HG03520 (cell line): ENCODE results near the gene KIRREL3.

Experiments used
- ATAC-seq: cut with Tn5 transposase; IDR thresholded peaks from one replicate; pipeline ENCODE4 v1.9.1; 2021; ENCODE audit warnings: mild to moderate bottlenecking, moderate library complexity; ENCODE audit not compliant: unreplicated experiment

KIRREL3 gene

DNA sequence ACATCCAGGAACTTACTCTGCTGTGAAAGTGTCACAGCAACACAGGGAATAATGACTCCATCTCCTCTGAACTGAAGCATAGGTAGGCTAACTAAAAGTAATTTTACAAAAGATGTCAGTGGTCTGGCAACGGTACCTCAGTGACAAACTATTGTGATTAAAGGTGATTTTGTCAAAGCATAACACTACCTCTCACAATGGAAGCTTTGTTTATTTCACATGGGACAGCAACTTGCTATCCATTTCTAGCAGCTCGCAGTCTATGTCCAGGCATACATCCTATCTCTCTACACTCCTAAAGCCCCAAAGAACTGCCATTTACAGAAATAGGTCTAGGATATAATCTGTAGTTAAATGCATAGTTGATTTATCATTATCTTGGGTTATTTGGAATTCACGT is 163.0 kb downstream of the KIRREL3 start:
- ATAC-seq: no peak

- ATAC-seq: no peak
Observed at GRCh38 chr11:126834573-126834972, 166.0 kb downstream of the KIRREL3 start.

DNA sequence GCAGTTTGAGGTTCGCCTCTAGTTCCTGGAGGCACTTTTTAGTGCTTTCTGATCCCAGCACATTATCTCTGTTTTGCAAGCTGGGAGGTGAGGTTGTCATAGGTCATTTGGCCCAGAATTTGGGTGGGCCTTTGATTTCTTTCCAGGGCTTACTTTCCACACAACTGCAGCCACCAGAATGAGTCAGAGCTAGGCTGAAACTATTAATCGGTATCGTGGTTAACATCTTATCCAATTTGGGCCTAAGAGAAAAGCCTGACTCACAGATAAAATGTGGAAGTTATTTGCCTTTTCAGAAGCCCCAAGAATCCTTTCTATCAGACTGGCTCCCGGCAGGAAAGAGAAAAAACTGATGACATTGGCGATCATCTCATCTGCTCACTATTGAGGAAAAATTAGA is 166.4 kb downstream of the KIRREL3 start:
- no peak for ATAC-seq

GRCh38 chr11:126833065-126833464 is 167.5 kb downstream of the KIRREL3 start:
- ATAC-seq: no peak

DNA sequence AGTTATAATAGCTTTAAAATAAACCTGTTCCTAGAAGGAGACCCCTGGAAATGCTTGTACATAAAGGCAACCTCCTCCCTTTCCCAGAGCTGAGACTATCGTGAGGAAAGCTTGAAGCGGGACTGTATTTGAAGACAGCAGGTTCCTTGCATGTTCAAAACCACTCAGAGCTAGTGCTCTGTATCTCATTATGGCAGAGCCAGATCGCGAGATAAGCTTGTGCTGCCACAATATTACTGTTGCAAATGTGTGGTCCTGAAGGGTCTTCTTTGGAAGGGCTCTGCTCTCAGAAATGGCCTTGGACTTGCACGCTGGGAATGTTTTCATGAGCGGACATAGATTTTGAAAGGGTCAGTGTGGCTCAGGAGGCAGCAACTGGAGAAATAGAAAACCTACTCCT is 168.2 kb downstream of the KIRREL3 start:
- ATAC-seq: no peak

- ATAC-seq: no peak
Observed at GRCh38 chr11:126830216-126830806, 170.3 kb downstream of the KIRREL3 start.

- no peak for ATAC-seq
Observed at GRCh38 chr11:126829716-126830115, 170.9 kb downstream of the KIRREL3 start.

- no peak for ATAC-seq
Observed at GRCh38 chr11:126824035-126824607, 176.4 kb downstream of the KIRREL3 start.

- ATAC-seq: no peak
Observed at GRCh38 chr11:126823274-126823673, 177.3 kb downstream of the KIRREL3 start.

- ATAC-seq: no peak
Observed at GRCh38 chr11:126821827-126822226, 178.7 kb downstream of the KIRREL3 start.

GRCh38 chr11:126819194-126819593 is 181.4 kb downstream of the KIRREL3 start:
- ATAC-seq: no peak

GRCh38 chr11:126817523-126818450 is 182.8 kb downstream of the KIRREL3 start:
- no peak for ATAC-seq

GRCh38 chr11:126817096-126817495 is 183.5 kb downstream of the KIRREL3 start:
- no peak for ATAC-seq

DNA sequence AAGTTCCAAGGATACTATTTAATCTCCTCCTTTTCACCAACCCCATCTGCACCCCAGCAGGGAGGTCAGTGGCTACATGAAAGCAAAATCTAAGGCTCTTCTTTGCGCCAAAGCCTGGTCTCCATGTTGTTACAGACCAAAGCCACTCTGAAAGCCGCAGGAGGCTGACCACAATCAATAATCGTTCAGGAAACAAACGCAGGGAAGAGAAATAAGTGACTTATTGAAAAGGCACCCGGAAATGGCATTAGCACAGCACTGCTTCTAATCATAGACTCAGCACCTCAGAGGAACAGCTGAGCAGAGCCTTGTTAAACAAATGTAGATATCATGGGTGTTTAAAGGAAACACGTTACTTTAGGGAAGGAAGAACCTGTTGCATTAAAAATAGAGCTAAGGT is 183.9 kb downstream of the KIRREL3 start:
- no peak for ATAC-seq

DNA sequence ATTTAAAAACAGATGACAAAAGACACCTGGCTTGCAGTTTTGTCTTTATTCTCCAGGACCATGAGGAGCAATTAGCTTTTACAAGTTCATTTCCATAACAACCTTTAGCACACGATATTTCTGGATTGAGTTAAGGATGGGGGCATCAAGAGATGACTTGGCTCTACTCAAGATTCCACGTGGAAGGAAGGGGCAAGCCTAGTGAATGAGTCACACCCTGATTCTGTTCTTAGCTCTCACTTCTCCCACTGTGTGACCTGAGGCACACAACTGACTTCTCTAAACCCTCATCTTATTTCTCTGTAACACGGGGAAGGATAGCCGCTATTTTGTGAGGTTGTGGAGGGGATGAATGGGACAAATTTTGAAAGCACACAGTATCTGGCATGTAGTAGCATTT is 185.5 kb downstream of the KIRREL3 start:
- ATAC-seq: no peak

DNA sequence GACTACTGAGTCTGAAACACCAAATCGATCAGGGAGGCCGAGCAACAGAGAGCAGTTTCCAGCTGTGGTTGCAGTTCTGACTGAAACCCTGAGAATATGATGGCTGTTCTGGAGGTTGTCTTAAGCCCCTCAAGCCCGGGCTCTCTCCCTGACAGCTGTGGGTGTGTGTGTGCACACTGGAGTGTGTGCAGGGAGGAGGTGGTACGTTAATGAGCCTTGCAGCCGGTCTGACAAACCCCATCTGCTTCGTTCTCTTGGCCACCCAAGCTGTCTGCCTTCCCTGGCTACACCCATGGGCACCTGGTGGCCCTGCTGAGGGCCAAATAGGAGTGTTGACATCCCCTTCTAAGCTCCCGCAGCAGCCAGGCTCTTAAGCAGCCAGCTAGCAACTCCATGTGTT is 189.8 kb downstream of the KIRREL3 start:
- no peak for ATAC-seq

DNA sequence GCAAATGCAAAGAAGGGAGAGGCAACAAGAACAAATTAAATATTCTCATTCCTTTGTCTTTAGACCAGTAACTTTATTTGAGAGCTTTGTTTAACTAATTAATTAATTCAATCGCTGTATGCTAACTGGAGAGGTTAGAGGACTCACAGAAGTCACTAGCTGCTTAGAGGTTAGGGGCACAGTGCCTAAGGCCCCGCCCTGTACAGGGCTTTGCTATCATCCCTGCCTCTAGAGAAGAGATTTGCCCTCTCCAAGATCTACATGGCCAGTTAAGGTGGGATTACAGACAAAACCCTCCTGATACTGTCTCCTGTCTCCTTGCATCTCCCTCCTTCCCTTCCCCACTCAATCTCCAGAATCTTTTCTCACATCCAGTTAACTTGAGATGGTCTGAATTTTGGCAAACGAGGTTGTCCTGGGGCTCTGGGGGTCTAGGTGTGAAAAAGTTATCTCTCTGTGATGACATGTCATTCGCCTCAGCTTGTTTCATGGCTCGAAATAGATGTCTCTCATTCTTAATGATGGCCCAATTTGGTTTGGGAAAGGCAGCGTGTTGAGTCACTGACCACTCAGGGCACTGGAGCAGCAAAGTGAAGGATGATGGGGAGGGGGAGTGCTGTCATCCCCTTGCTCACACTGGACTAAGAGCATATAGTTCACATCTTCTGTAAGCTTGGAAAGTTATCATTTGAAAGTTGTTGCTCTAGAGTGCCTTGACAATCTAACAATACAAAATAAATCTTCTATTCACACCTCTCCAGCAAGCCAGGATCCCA is 190.9 kb downstream of the KIRREL3 start:
- no peak for ATAC-seq

GRCh38 chr11:126808836-126809235 is 191.7 kb downstream of the KIRREL3 start:
- ATAC-seq: no peak

- ATAC-seq: no peak
Observed at GRCh38 chr11:126808296-126808695, 192.3 kb downstream of the KIRREL3 start.

DNA sequence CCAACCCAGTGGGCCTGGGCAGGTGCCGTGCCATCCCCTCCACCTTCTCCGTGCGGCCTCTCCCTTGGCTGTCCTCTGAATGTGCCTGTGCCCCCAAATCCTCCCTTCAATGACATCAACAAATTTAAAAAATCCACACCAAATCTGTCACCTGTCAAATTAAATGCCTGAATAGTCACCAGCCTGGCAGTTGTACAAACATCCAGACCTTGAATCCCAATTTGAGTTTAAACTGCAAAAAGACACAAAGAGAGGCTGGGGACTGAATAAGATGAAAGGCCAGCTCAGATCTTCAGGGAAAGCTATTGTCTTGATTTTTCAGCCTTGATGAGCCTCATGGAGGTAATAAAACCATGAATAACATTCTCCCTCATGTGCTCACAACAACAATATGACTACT is 194.7 kb downstream of the KIRREL3 start:
- ATAC-seq: no peak

GRCh38 chr11:126804363-126804762 is 196.2 kb downstream of the KIRREL3 start:
- no peak for ATAC-seq
